SIG-M5 treated with dmso at 0.1 percent for 504 hours (cell line): ENCODE results near the gene CYSLTR2.
A peak's percentile ranks its signal among the peaks of the same experiment; 100 is the strongest.
"Not testable (repeated sequence)": the region's sequence is repeated elsewhere in the genome, so short reads cannot be mapped to it uniquely, and the experiment has no call there.

ENCODE experiments used
- DNase-seq: peaks from one replicate; lab custom pipeline; 2025; ENCODE audit not compliant: unreplicated experiment; lab: John Stamatoyannopoulos, UW

The CYSLTR2 gene

DNA sequence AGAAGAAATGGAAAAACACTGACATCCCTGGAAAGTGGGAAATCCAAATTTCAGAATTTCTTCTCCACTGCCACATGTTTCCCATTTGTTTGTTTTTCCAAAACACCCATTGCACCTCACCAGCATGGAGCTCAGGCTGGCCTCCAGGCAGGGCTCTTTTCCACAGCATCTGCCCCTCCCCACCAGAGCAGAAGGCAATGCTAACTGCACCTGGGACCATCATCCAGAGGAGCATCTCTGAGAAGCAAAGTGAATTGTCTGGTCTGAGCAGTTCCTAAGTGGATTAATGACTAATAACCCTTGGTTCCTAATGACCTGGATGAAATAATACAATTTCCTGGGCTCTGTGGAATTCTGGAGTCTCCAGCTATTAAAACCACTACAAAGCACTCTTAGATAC, 8.8 kb upstream of the CYSLTR2 start:
- DNase-seq, result no peak

DNA sequence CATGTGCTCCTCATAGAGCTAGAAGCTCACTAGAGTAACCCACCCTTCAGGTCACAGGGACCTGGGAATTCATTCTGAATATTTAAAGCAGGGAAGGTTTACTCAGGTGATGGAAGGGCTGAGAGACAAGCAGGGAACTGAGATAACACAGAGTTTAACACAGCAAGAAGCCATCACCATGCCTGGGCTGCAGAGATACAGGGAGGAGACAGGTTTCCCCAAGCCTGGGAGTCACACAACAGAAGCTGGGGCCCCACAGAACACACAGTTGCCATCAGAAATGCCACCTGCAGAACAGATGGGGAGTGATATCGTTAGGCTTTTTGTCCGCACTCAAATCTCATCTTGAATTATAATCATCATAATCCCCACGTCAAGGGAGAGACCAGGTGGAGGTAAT, 7.9 kb upstream of the CYSLTR2 start:
- DNase-seq, result no peak

DNA sequence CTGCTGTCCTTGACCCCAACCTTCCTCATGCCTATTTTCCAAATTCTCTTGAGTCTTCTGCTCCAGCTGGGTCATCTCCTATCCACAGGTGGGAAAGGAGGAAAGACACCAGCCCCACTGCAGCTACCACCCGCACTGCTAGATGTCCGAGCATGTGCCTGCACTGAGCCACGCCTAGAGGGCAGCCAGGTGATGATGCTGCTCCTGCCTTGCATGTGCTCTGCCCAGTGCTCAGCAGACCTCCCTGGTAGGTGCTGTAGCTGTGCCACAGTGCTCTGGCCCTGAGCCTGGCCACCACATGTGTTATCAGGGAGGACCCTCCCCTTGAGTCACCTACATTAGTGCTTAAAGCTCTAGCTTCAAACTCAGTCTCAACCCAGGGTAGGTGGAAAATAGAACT, 6.9 kb upstream of the CYSLTR2 start:
- no peak for DNase-seq

DNA sequence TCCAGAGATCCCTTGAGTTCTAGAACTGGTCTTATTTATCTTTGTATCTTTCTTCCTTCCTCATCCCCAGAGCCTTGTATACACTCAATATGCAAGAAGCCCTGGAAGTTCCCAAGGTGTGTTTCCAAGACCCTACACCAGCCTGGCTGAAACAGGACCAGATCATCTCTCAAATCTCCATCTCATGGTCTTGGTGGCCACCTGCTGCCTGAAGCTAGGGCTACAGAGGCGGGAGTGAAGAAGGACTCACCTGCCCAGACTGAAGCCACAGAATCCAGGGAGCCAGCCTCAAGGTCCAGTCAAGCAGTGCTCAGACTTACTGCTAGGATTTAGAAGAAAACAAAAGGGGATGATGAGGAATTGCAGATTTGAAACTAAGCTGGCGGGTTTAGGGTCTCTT, 6.1 kb upstream of the CYSLTR2 start:
- DNase-seq, result no peak

GRCh38 chr13:48648446-48648845, 5.3 kb upstream of the CYSLTR2 start:
- no peak for DNase-seq

- peak; percentile 25 for DNase-seq
These were observed 768 bp upstream of the CYSLTR2 start for GRCh38 chr13:48652851-48653471.

DNA sequence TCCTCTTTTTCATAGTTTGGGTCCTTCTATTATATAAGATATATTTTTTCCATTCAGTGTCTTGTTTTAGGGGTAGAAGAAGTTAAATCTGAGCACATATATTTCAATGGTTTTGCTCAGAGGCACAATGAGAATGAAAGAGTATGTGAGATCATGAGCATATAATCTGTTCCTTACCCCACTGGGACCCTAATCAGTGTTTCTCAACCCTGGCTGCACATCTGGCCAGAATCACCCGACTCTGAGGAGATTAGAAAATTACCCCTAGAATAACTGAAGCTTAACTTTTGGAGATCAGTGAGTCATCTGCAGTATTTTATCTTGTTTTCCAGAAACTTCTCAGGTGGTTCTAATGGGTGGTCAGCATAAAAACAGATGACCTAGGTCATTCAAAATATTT, 782 bp downstream of the CYSLTR2 start:
- DNase-seq, result no peak

DNA sequence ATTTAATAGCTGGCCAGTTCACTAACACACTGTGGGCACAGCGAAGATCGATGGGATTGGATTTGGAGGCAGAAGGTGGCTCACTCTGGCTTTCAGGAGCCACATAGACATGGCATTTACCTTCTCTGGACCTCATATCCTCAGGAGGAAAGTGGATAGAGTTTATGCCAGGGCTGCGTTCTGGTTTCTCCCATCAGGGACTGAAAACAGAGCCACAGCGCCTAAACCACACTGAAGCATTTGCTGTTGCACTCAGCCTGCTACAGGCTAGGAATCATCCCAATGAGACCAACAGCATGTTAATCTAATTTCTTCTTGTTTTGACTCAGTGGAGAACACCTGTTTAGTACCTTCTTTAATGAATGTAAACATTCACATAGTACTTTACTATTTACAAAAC, 1.6 kb downstream of the CYSLTR2 start:
- DNase-seq, result no peak

DNA sequence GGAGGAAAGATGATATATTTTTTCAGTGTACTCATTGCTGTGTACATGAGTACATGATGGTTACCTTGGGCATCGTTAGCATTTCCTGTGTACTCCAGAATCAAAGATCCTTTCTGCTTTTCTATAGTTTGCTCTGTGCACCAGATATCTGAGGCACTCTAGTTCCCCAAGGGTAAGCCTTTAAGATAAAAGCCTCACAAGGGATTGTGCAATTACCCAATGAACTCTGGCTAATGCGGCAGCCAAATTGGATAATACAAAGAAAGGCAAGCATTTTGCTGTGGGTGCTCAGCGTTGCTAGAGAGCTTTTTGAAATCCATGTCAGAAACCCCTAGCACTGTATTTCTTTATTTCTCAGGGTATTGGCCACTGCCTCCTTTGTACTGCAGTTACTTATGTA, 2.9 kb downstream of the CYSLTR2 start:
- peak; percentile 69 for DNase-seq

DNA sequence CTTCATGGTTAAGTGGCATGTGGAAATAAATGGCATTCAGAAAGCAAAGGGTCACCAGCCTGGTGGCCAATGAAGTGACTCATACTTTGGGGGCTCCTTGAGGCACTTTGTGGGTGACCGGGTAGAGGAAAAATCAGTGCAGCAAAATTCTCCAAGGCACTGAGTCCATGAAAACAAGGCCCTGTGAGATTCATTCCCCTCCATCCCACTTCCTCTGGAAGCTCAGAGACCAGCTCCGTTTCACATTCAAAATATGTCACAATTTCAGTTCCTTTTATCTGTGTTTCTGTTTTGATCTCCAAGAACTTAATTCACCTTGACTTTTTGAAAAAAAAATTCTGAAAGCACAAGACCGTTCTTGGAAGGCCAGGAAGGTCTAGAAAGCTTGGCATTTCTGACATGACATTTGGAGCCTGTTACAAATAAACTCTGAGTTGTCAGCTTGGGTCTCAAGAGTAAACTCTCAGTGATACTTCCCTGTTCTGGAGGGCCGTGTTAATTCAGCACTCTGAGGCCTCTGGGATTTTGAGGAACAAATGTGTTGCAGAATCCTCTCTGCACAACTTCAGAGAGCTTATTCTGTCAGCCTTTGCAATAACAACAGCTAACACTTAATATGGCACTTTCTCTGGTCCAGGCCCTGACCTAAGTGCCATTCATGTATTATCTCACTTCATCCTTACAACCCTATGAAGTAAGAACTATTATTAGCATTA, 6.8 kb downstream of the CYSLTR2 start:
- peak; percentile 89 for DNase-seq

DNA sequence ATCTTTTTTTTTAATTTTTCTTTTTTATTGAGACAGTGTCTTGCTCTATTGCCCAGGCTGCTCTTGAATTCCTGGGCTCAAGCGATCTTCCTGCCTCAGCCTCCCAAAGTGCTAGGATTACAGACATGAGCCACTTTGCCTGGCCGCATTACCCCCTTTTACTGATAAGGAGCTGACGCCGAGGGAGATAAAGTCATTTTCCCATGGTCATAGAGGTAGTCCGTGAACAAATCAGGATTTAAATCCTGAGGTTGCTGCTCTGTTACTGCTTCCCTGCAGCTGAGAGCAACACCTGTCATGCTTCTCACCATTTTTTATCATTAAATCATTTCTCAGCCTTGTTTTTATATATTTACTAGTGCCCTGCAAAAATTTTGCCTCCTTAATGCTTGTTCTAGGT, 7.4 kb downstream of the CYSLTR2 start:
- DNase-seq, result no peak

GRCh38 chr13:48662226-48662625, 8.5 kb downstream of the CYSLTR2 start:
- no peak for DNase-seq

GRCh38 chr13:48667136-48667535, 13.4 kb downstream of the CYSLTR2 start:
- DNase-seq, result no peak

GRCh38 chr13:48671421-48671820, 17.7 kb downstream of the CYSLTR2 start:
- DNase-seq, result not testable (repeated sequence)

DNA sequence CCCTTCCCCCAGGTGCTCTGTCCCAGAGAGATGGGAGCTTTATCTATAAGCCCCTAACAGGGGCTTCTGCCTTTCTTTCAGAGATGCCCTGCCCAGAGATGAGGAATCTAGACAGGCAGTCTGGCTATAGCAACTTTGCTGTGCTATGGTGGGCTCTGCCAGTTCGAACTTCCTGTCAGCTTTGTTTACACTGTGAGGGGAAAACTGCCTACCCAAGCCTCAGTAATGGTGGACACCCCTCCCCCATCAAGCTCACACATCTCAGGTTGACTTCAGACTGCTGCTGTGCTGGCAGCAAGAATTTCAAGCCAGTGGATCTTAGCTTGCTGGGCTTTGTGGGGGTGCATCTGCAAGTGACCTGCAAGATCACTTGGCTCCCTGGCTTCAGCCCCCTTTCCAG, 21.5 kb downstream of the CYSLTR2 start:
- DNase-seq, result no peak

DNA sequence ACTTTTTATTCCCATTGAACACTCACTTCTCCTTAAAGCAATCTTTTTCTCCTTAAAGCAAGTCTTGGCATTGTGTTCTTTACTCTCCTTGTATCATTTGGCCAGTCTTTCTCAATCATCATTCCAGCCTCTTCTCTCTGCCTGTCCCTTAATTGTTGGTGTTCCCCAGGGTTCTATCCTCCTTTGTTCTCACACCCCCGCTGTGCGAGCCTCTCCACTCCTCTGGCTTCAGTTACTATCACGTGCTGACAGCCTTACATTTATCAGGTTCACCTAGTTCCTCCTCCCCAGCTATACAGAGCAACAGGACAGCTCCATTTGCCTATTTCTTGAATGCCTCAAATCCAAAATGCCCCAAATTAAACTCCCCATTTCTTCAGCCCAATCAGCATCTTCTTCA, 24.6 kb downstream of the CYSLTR2 start:
- DNase-seq, result no peak

DNA sequence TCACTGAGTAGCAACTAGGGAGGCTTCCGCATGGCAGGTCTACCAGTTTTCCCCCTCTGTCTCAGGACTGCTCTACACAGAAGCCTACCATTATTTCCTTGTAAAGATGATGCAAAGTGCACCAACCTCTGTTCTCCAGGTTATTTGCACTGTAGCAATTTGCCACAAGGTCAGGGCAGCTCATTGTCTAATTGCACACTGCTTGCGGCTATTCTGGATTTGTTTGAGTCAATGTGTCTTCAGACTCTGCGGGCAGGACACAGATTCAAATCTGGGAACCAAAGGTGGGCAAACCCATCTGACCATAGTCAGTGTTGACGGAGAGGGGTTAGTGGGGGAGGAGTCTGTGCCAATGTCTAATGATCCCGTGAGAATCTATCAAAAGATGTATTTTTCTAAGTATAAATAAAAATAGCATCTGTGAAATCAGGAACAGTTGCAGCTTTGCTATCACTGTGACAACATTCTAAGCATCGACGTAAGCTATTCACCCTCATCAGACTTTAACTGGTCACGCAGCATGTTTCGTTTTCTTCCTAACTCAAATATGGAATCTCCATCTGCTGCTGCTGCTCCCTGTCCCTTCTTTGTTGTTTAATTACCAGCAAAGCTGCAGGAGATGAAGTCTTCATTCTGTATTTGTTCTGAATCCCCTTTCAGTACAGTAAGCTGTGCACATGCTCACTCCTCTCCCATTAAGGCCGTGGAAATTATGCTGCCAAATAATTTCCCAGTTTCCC, 26.4 kb downstream of the CYSLTR2 start:
- no peak for DNase-seq

DNA sequence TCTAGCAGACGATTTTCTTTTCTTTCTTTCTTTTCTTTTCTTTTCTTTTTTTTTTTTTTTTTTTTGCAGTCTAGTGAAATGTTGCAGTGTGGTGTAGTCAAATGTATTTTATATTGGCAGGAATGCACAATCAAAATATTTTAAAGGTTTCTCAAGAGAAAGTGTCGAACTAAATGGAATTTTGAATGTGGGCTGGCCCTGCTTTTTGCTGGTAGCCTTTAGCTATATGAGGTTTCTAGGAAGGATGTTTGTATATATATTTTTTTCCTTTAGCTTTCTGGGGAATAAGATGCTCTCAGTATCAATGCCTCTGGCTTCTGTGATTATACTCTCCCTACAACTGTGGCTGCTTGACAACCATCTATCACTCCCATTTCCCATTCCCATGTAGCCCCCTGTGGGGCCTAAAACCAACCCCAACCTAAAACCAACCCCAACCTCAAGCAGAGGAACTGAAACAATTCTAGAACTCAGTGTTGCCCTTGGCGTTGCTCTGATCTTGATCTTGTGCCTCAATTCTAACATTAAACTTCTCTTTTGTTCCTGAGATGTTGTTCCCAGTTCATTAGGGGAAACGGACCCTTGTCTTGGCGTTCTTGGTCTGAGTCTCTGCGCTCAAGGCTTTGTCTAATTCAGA, 27.1 kb downstream of the CYSLTR2 start:
- peak; percentile 47 for DNase-seq

- DNase-seq, result no peak
These were observed 28.2 kb downstream of the CYSLTR2 start for GRCh38 chr13:48681905-48682304.

DNA sequence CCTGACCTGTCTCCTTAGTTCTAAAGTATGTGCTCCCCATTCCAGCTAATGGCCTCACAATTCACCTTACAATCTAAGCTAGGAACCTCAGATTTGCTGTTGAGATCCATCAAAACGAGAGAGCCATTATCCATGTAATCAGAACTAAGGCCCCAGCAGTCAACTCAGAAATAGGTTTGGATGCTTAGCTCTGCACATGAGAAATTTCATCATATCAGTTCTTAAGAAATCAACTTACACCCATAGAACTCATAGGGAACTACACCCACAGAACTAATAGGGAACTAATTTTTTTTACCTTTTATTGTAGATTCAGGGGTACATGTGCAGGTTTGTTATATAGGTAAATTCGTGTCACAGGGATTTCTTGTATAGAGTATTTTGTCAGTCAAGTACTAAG, 28.7 kb downstream of the CYSLTR2 start:
- peak; percentile 70 for DNase-seq

DNA sequence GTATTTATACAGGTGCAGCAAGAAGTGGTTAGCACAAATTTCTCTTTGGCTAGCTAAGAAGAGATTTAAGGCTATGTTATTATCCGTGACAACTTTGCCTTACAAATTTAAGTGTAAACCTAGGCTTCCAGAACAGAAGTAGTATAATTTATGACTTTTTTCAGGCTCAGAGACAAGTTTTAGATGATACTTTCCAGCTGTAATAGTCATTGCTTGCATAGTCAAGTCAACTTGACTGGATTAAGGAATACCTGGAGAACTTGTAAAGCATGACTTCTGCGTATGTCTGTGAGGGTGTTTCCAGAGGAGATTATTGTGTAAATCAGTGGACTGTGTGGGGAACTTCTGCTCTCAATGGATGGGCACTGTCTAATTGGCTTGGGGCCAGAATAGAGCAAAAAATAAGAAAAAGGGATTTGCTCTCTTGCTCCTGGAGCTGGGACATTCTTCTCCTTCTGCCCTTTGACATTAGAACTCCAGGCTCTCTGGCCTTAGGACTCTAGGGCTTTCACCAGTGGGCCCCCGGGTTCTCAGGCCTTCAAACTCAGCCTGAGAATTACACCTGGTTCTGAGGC, 33.0 kb downstream of the CYSLTR2 start:
- DNase-seq, result no peak
